ENCODE measurements around the gene BST1.
"Not testable (repeated sequence)": the region's sequence is repeated elsewhere in the genome, so short reads cannot be mapped to it uniquely, and the experiment has no call there.

The BST1 gene

GRCh38 chr4:15729910-15730533, 27.2 kb downstream of the BST1 start:
- Histone ChIP-seq H3K18ac (ENCODE audit: low read length) (no peak overlapping the region), H3K23ac (ENCODE audit: low read length) (no peak overlapping the region), H3K27ac (ENCODE audit: low read depth, low read length) (no peak overlapping the region), H4K12ac (ENCODE audit: low read depth, low read length) (no peak overlapping the region), H3K36me3 (ENCODE audit: control insufficient read depth in 1 of 2, insufficient read depth in 2 of 2, low read length in 2 of 2) (no peaks in the 10 kb centered on the region), H3K4me2 (ENCODE audit: low read length) (no peak overlapping the region), H2BK120ac (ENCODE audit: insufficient read depth, low read length, poor library complexity) (no peak overlapping the region), H2BK12ac (ENCODE audit: low read length) (no peak overlapping the region), H2AFZ (ENCODE audit: insufficient read depth, low read length, poor library complexity) (no peak overlapping the region), H2BK5ac (ENCODE audit: low read depth, low read length, poor library complexity) (no peak overlapping the region), H4K8ac (ENCODE audit: low read depth, low read length) (no peak overlapping the region), H3K14ac (ENCODE audit: low read length) (no peak overlapping the region), H3K79me2 (ENCODE audit: control insufficient read depth, insufficient read depth, low read length, poor library complexity) (no peaks in the 10 kb centered on the region), H2AK5ac (ENCODE audit: low read length) (no peak overlapping the region), H3K79me1 (ENCODE audit: low read length) (no peaks in the 10 kb centered on the region), H4K91ac (ENCODE audit: low read depth, low read length) (no peak overlapping the region), H3K4me3 (ENCODE audit: low read depth, low read length) (no peak overlapping the region), H3K4ac (ENCODE audit: low read depth, low read length) (no peak overlapping the region), H3K9ac (ENCODE audit: low read length) (no peak overlapping the region), H3K9me3 (ENCODE audit: insufficient read depth, low read depth, low read length) (peaks cover 3% of the 10 kb centered on the region), H3K4me1 (ENCODE audit: control insufficient read depth in 1 of 2, insufficient read depth in 2 of 2, low read length in 2 of 2) (no peaks in the 10 kb centered on the region), H3K27me3 (ENCODE audit: insufficient read depth, low read length) (no peaks in the 10 kb centered on the region)
- no CpG with 5 or more reads among the region's 3 CpGs for WGBS (ENCODE audit: extremely low coverage, insufficient coverage, insufficient read length)
- DNase-seq, result peak; percentile 29 to 87

DNA sequence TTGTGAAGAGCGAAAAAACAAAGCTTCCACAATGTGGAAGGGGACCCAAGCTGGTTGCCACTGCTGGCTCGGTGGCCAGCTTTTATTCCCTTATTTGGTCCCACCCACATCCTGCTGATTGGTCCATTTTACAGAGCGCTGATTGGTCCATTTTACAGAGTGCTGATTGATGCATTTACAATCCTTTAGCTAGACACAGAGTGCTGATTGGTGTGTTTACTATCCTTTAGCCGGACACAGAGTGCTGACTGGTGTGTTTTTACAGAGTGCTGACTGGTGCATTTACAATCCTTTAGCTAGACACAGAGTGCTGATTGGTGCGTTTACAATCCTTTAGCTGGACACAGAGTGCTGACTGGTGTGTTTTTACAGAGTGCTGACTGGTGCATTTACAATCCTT, 30.2 kb downstream of the BST1 start:
- not testable (repeated sequence) for H3K36me3 ChIP-seq (ENCODE audit: control insufficient read depth in 1 of 2, insufficient read depth in 2 of 2, low read length in 2 of 2); H3K4me2 ChIP-seq (ENCODE audit: low read length); H3K79me1 ChIP-seq (ENCODE audit: low read length); H4K12ac ChIP-seq (ENCODE audit: low read depth, low read length); H3K27me3 ChIP-seq (ENCODE audit: insufficient read depth, low read length); H4K91ac ChIP-seq (ENCODE audit: low read depth, low read length); H3K9me3 ChIP-seq (ENCODE audit: insufficient read depth, low read depth, low read length); H3K4ac ChIP-seq (ENCODE audit: low read depth, low read length); H2BK5ac ChIP-seq (ENCODE audit: low read depth, low read length, poor library complexity); H3K14ac ChIP-seq (ENCODE audit: low read length); H3K23ac ChIP-seq (ENCODE audit: low read length); H3K79me2 ChIP-seq (ENCODE audit: control insufficient read depth, insufficient read depth, low read length, poor library complexity); H3K27ac ChIP-seq (ENCODE audit: low read depth, low read length); H4K8ac ChIP-seq (ENCODE audit: low read depth, low read length); H3K18ac ChIP-seq (ENCODE audit: low read length); H2BK120ac ChIP-seq (ENCODE audit: insufficient read depth, low read length, poor library complexity); H3K9ac ChIP-seq (ENCODE audit: low read length); H2AFZ ChIP-seq (ENCODE audit: insufficient read depth, low read length, poor library complexity); H2BK12ac ChIP-seq (ENCODE audit: low read length); H3K4me1 ChIP-seq (ENCODE audit: control insufficient read depth in 1 of 2, insufficient read depth in 2 of 2, low read length in 2 of 2); H3K4me3 ChIP-seq (ENCODE audit: low read depth, low read length); DNase-seq; H2AK5ac ChIP-seq (ENCODE audit: low read length)
- WGBS (ENCODE audit: extremely low coverage, insufficient coverage, insufficient read length), result no CpG with 5 or more reads among the region's 5 CpGs

DNA sequence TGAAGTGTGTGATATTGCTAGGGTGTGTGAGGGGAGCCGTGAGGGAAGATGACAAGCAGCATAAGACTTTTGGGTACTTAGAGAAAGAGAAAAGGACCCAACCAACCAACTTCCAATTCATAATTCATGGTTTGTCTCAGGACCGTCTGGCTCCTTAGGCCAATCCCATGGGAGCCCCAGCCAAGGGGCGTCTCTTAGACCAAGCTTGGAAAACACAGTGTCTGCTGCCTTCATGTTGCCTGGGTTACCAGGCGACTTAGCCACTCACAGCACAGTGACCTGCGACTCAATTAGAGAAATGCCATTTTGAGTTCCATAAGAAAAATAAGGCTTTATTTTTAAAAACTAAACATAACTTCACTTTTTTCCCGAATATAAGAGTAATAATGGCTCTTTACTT, 32.7 kb downstream of the BST1 start:
- H4K12ac ChIP-seq (ENCODE audit: low read depth, low read length), result no peak overlapping the region
- H3K27ac ChIP-seq (ENCODE audit: low read depth, low read length), result no peak overlapping the region
- no peak overlapping the region for H3K4ac ChIP-seq (ENCODE audit: low read depth, low read length)
- no CpG with 5 or more reads among the region's 6 CpGs for WGBS (ENCODE audit: extremely low coverage, insufficient coverage, insufficient read length)
- H3K79me2 ChIP-seq (ENCODE audit: control insufficient read depth, insufficient read depth, low read length, poor library complexity), result no peaks in the 10 kb centered on the region
- no peak overlapping the region for H3K14ac ChIP-seq (ENCODE audit: low read length)
- no peak for DNase-seq
- H3K4me2 ChIP-seq (ENCODE audit: low read length), result no peak overlapping the region
- H3K9me3 ChIP-seq (ENCODE audit: insufficient read depth, low read depth, low read length), result peaks cover 3% of the 10 kb centered on the region
- no peak overlapping the region for H3K18ac ChIP-seq (ENCODE audit: low read length)
- no peak overlapping the region for H4K91ac ChIP-seq (ENCODE audit: low read depth, low read length)
- no peak overlapping the region for H2AK5ac ChIP-seq (ENCODE audit: low read length)
- no peak overlapping the region for H2BK120ac ChIP-seq (ENCODE audit: insufficient read depth, low read length, poor library complexity)
- no peaks in the 10 kb centered on the region for H3K27me3 ChIP-seq (ENCODE audit: insufficient read depth, low read length)
- no peaks in the 10 kb centered on the region for H3K36me3 ChIP-seq (ENCODE audit: control insufficient read depth in 1 of 2, insufficient read depth in 2 of 2, low read length in 2 of 2)
- H3K23ac ChIP-seq (ENCODE audit: low read length), result no peak overlapping the region
- no peak overlapping the region for H2BK12ac ChIP-seq (ENCODE audit: low read length)
- no peak overlapping the region for H4K8ac ChIP-seq (ENCODE audit: low read depth, low read length)
- no peak overlapping the region for H2BK5ac ChIP-seq (ENCODE audit: low read depth, low read length, poor library complexity)
- H3K9ac ChIP-seq (ENCODE audit: low read length), result no peak overlapping the region
- H3K4me3 ChIP-seq (ENCODE audit: low read depth, low read length), result no peak overlapping the region
- no peaks in the 10 kb centered on the region for H3K4me1 ChIP-seq (ENCODE audit: control insufficient read depth in 1 of 2, insufficient read depth in 2 of 2, low read length in 2 of 2)
- H3K79me1 ChIP-seq (ENCODE audit: low read length), result no peaks in the 10 kb centered on the region
- H2AFZ ChIP-seq (ENCODE audit: insufficient read depth, low read length, poor library complexity), result no peak overlapping the region

DNA sequence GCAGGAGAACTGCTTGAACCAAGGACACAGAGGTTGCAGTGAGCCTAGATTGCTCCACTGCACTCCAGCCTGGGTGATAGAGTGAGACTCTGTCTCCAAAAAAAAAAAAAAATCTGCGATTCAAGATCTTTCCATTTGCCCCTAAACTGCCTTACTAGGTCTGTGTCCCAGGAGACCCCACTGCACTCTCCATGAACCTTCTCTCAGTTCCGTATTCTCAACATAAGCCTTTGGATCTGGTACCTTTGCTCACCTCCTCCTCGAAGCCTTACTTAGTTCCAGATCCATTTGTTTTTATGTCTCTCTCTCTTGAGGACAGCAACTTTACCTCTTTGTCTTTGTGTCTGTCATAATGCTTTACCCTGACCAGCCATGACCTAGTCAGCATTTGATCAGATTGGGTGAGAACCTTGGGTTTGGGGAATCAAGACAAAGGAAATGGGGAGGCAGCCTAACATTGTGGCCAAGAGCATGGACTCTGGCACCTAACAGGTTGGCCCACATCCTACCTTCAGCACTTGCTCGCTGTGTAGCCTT, 33.7 kb downstream of the BST1 start:
- Histone ChIP-seq H3K18ac (ENCODE audit: low read length) (no peak overlapping the region), H3K4me2 (ENCODE audit: low read length) (no peak overlapping the region), H3K36me3 (ENCODE audit: control insufficient read depth in 1 of 2, insufficient read depth in 2 of 2, low read length in 2 of 2) (no peaks in the 10 kb centered on the region), H3K9ac (ENCODE audit: low read length) (no peak overlapping the region), H2AK5ac (ENCODE audit: low read length) (no peak overlapping the region), H3K79me2 (ENCODE audit: control insufficient read depth, insufficient read depth, low read length, poor library complexity) (no peaks in the 10 kb centered on the region), H2BK12ac (ENCODE audit: low read length) (no peak overlapping the region), H2BK5ac (ENCODE audit: low read depth, low read length, poor library complexity) (no peak overlapping the region), H3K4me3 (ENCODE audit: low read depth, low read length) (no peak overlapping the region), H3K4me1 (ENCODE audit: control insufficient read depth in 1 of 2, insufficient read depth in 2 of 2, low read length in 2 of 2) (no peaks in the 10 kb centered on the region), H3K27ac (ENCODE audit: low read depth, low read length) (no peak overlapping the region), H4K8ac (ENCODE audit: low read depth, low read length) (no peak overlapping the region), H3K4ac (ENCODE audit: low read depth, low read length) (no peak overlapping the region), H2BK120ac (ENCODE audit: insufficient read depth, low read length, poor library complexity) (no peak overlapping the region), H2AFZ (ENCODE audit: insufficient read depth, low read length, poor library complexity) (no peak overlapping the region), H3K14ac (ENCODE audit: low read length) (no peak overlapping the region), H4K12ac (ENCODE audit: low read depth, low read length) (no peak overlapping the region), H3K9me3 (ENCODE audit: insufficient read depth, low read depth, low read length) (peaks cover 5% of the 10 kb centered on the region), H3K23ac (ENCODE audit: low read length) (no peak overlapping the region), H4K91ac (ENCODE audit: low read depth, low read length) (no peak overlapping the region), H3K27me3 (ENCODE audit: insufficient read depth, low read length) (no peaks in the 10 kb centered on the region), H3K79me1 (ENCODE audit: low read length) (no peaks in the 10 kb centered on the region)
- no peak for DNase-seq
- no CpG with 5 or more reads among the region's 4 CpGs for WGBS (ENCODE audit: extremely low coverage, insufficient coverage, insufficient read length)

Data from trophoblast cell (in vitro differentiated cells and primary cell).